ENCODE results near the gene FECH.

Gene FECH

GRCh38 chr18:57627488-57627887 lies 41.0 kb upstream of the FECH start:
- TF ChIP-seq, protein P1, sequence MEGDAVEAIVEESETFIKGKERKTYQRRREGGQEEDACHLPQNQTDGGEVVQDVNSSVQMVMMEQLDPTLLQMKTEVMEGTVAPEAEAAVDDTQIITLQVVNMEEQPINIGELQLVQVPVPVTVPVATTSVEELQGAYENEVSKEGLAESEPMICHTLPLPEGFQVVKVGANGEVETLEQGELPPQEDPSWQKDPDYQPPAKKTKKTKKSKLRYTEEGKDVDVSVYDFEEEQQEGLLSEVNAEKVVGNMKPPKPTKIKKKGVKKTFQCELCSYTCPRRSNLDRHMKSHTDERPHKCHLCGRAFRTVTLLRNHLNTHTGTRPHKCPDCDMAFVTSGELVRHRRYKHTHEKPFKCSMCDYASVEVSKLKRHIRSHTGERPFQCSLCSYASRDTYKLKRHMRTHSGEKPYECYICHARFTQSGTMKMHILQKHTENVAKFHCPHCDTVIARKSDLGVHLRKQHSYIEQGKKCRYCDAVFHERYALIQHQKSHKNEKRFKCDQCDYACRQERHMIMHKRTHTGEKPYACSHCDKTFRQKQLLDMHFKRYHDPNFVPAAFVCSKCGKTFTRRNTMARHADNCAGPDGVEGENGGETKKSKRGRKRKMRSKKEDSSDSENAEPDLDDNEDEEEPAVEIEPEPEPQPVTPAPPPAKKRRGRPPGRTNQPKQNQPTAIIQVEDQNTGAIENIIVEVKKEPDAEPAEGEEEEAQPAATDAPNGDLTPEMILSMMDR (IDR thresholded peaks at IDR 0.05; ENCODE audit: borderline replicate concordance, extremely low read depth, low read length, poor library complexity, severe bottlenecking): no peak
- no peak for TF ChIP-seq EZH2 (IDR thresholded peaks at IDR 0.05; ENCODE audit: borderline replicate concordance, low read depth, low read length, severe bottlenecking)
- Histone ChIP-seq H3K79me2 (ENCODE audit: insufficient read depth, low read length) (peaks cover 17% of the 10 kb centered on the region), H3K4me2 (ENCODE audit: insufficient read depth, low read length) (no peak overlapping the region), H3K4me3 (ENCODE audit: low read depth in 1 of 2, low read length in 2 of 2) (no peak overlapping the region), H3K9me3 (ENCODE audit: insufficient read depth, low read length, severe bottlenecking) (no peaks in the 10 kb centered on the region), H2AFZ (ENCODE audit: low read depth, low read length) (no peak overlapping the region), H4K20me1 (ENCODE audit: insufficient read depth, low read length) (no peaks in the 10 kb centered on the region), H3K9ac (ENCODE audit: low read depth, low read length) (no peak overlapping the region), H3K36me3 (ENCODE audit: insufficient read depth, low read length) (peaks cover 6% of the 10 kb centered on the region; the same call in 1 of the 2 replicates), H3K4me1 (ENCODE audit: insufficient read depth, low read length) (peaks cover 28% of the 10 kb centered on the region), H3K27ac (ENCODE audit: low read length) (no peak overlapping the region), H3K27me3 (ENCODE audit: insufficient read depth, low read length, poor library complexity) (no peaks in the 10 kb centered on the region)
- DNase-seq (no peak), ATAC-seq (ENCODE audit: insufficient read depth, low read depth) (no peak)

DNA sequence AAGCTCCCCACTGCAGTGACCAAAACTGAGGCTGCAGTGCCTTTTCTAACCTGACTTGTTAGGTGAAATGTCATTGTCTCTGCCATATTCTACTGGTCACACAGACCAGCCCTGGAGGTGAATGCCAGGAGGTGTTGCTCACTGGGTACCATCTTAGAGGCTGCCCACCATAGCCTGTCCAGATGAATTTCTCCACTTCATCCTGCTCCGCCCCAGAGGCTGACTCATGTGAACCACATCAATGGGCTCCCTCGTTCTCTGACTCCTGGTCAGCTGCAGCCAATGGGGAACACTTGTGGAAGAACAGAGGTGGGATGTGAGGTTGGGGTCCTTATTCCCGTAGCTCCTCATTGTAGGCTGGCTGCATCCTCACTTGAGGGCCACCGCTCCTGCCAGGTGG lies 38.5 kb upstream of the FECH start:
- Histone ChIP-seq H2AFZ (ENCODE audit: low read depth, low read length) (no peak overlapping the region), H3K4me1 (ENCODE audit: insufficient read depth, low read length) (peaks cover 27% of the 10 kb centered on the region), H3K4me2 (ENCODE audit: insufficient read depth, low read length) (no peak overlapping the region), H3K4me3 (ENCODE audit: low read depth in 1 of 2, low read length in 2 of 2) (no peak overlapping the region), H3K36me3 (ENCODE audit: insufficient read depth, low read length) (peaks cover 6% of the 10 kb centered on the region), H3K9ac (ENCODE audit: low read depth, low read length) (no peak overlapping the region), H3K9me3 (ENCODE audit: insufficient read depth, low read length, severe bottlenecking) (no peaks in the 10 kb centered on the region), H4K20me1 (ENCODE audit: insufficient read depth, low read length) (peaks cover 5% of the 10 kb centered on the region; the same call in 1 of the 2 replicates), H3K27ac (ENCODE audit: low read length) (no peak overlapping the region), H3K79me2 (ENCODE audit: insufficient read depth, low read length) (peaks cover 17% of the 10 kb centered on the region), H3K27me3 (ENCODE audit: insufficient read depth, low read length, poor library complexity) (no peaks in the 10 kb centered on the region)
- TF ChIP-seq, protein P1 (IDR thresholded peaks at IDR 0.05; ENCODE audit: borderline replicate concordance, extremely low read depth, low read length, poor library complexity, severe bottlenecking): no peak
- TF ChIP-seq EZH2 (IDR thresholded peaks at IDR 0.05; ENCODE audit: borderline replicate concordance, low read depth, low read length, severe bottlenecking): no peak
- no peak for ATAC-seq (ENCODE audit: insufficient read depth, low read depth)
- no peak for DNase-seq

- ATAC-seq (ENCODE audit: insufficient read depth, low read depth) (peak; percentile 42), DNase-seq (peak; percentile 37)
- H3K9ac ChIP-seq (ENCODE audit: low read depth, low read length): peak overlapping the region; percentile 80
- H3K4me2 ChIP-seq (ENCODE audit: insufficient read depth, low read length): peak overlapping the region; percentile 86
- H2AFZ ChIP-seq (ENCODE audit: low read depth, low read length): peak overlapping the region; percentile 92
- peaks cover 38% of the 10 kb centered on the region for H3K4me1 ChIP-seq (ENCODE audit: insufficient read depth, low read length)
- peaks cover 50% of the 10 kb centered on the region for H3K79me2 ChIP-seq (ENCODE audit: insufficient read depth, low read length)
- H3K4me3 ChIP-seq (ENCODE audit: low read depth in 1 of 2, low read length in 2 of 2): peak overlapping the region; percentile 74 to 86
- H4K20me1 ChIP-seq (ENCODE audit: insufficient read depth, low read length): peaks cover 19% of the 10 kb centered on the region; the same call in 1 of the 2 replicates
- H3K27ac ChIP-seq (ENCODE audit: low read length): peak overlapping the region; percentile 92
- H3K9me3 ChIP-seq (ENCODE audit: insufficient read depth, low read length, severe bottlenecking): no peaks in the 10 kb centered on the region
- TF ChIP-seq EZH2 (IDR thresholded peaks at IDR 0.05; ENCODE audit: borderline replicate concordance, low read depth, low read length, severe bottlenecking): no peak
- TF ChIP-seq, protein P1 (IDR thresholded peaks at IDR 0.05; ENCODE audit: borderline replicate concordance, extremely low read depth, low read length, poor library complexity, severe bottlenecking): no peak
- peaks cover 31% of the 10 kb centered on the region for H3K36me3 ChIP-seq (ENCODE audit: insufficient read depth, low read length)
- H3K27me3 ChIP-seq (ENCODE audit: insufficient read depth, low read length, poor library complexity): no peaks in the 10 kb centered on the region
Measured at GRCh38 chr18:57621246-57621604, 34.7 kb upstream of the FECH start.

Data from DND-41 (cell line).